Caki2 (cell line): ENCODE data around the gene GABBR1. TPM values are rescaled to one million over a fixed set of nuclear protein-coding genes. Genes with fewer than 3 reads are reported as not detected.

Source experiments
- DNase-seq: peaks from one replicate; pipeline ENCODE4 v3.0.0-alpha.2; 2015; ENCODE audit warnings: low read depth
- in situ Hi-C: cut with HindIII; loops from 2 replicates; pipeline ENCODE4 v1.10.0; 2016; ENCODE audit warnings: low sequenced_read_pairs, low pct_unique_long_range_greater_than_20kb, mixed read lengths
- total RNA-seq: library from RNA; depleted of rRNA; stranded (reverse); fragments of >200 nt; shearing (Covaris generic); gene quantifications from 2 replicates; pipeline ENCODE4 v1.2.3, GENCODE V29; 2014; ENCODE audit warnings: low replicate concordance; rRNA removed

Gene GABBR1
- total RNA-seq, 1 experiment from 2014 or later, result 1.6 TPM

DNA sequence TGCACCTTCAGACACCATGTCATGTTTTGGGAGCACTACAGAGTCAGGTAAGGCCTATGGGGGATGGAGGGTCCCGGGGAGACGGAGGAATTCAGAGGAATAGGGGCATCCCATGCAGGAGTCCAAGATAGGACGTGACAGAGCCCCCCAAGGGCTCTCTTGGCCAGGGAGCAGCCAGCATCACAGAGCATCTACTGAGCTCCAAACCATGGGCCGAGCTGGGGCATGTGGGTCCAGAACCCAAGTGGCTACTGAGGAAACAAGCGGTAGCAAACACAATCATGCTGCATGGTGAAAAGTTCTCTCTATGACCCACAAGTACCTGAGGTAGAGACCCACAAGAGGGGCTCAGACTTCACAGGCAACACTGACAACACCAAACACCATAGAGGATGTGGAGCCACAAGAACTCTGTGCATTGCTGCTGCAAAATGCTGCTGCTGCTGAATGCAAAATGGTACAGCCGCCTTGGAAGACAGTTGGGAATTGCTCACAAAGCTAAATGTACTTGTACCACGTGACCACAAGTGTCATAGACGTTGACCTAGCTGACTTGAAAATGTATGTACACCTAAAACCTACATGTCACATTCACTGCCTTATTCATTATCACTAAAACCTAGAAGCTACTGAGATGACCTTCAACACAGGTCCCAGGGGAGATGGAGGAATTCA is 111.8 kb downstream of the GABBR1 start:
- in situ Hi-C loops, result no loop called here
- no peak for DNase-seq

DNA sequence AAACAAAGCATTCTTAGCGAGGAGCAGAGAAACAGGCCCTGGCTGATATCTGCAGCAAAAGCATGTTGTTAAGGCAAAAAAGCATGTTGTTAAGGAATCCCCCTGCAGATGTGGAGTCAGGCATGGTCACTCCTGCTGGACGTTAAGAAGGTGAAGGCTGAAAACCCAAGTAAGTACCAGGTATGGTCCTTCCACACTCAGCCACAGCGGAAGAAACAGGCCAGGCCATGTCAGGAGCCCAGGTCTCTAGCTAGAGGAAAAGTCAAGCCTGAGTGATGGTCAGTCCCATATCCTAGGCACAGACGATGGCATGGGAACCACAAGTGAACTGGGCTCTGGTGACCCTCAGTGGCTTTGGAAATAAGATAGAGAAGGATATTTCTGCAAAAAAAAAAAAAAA is 112.8 kb downstream of the GABBR1 start:
- in situ Hi-C loops, result no loop called here
- DNase-seq, result no peak

DNA sequence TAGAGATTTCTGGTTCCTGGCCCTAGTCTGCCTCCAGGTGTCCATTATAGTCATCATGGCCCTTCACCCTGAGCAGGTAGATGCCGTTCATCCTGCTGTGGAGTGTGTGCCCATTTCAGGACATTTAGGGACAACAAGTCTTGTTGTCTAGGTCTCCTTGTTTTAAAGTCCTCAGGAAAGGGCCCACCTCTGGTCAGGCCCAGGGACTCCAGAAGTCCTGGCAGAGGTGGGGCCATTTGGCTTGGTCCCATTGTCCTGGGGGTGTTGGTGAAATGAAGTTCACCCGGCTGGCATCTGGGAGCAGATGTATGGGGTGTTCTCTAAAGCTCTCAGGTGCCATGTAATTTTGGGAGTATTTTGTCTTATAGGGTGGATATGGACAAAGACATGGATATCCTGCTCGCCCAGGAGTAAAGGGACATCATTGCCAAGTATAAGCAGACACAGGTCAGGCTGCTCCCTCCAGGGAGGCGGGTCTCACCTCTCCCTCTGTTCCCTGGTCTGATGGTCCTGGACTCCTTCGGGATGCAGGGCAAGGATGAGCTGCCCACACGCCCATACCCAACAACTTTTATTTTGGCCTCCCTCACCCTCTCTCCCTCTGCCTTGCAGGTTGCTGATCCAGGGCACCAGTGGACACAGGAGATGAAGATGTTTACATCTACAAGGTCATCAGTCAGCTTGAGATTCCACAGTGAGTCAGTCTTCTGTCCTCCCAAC is 113.5 kb downstream of the GABBR1 start:
- no peak for DNase-seq
- in situ Hi-C loops, result no loop called here

DNA sequence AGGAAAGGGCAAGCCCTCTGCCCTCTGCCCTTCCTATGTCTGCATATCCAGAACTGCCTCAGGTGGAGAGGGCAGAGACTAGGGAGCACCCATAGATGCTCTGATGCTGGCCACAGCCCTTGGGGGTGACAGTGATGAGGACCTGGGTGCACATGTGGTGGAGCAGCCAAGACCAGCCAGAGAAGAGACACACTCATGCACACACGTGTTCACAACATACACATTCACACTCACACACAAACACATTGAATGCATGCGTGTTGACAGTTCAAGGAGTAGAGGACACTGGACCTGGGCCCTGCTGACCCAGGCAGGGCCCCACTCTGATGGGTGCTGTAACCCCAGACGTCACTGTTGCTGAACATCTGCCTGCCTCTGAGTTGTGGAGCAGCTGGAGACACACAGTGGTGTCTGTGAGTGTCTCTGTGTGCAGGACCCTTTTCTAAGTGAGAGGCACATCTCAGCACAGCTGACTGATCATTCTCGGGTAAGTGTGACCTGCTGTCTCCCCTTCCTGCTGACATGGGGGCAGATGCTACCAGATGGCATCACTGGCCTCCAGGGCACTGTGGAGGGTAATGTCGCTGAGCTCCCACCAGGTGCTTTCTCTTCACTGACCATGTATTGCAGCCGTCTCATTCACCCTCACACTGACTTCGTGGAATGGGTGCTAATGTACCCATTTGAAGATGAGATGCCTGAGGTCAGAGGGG is 115.1 kb downstream of the GABBR1 start:
- in situ Hi-C loops, result no loop called here
- DNase-seq, result no peak

DNA sequence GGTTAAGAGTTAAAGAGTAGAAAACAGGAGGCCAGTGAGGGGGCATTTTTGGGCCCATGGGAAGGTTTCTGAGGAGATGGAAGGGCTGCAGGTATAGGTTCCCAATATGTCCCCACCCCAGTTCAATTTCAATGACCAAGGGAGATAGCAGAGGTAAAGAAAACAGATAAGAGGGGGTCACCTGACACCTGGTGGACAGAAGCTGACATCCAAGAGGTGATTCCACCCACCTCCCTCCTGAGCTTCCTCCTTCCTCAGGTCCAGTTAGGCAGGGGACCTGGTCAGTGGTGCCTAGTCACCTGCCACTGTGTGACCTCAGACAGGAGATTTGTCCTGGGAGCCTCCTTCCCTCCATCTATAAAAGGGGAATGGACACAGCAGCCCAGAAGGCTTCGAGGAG is 115.7 kb downstream of the GABBR1 start:
- in situ Hi-C loops, result no loop called here
- DNase-seq, result no peak

DNA sequence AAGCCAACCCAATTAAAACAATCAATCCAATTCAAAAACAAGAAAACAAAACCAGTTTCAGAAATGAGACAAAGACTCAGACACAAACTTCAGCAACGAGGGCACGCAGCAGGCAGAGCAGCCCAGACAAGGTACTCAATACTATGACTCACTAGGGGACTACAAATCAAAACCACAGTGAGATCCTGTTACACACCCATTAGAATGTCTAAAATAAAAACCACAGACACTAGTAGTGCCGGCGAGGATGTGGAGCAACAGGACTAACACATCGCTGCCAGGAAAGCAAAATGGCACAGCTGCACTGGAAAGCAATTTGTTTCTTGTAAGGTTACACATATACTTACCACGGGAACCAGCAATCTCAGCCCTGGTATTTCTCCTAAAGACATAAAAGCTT is 116.9 kb downstream of the GABBR1 start:
- in situ Hi-C loops, result no loop called here
- peak; percentile 14 for DNase-seq

DNA sequence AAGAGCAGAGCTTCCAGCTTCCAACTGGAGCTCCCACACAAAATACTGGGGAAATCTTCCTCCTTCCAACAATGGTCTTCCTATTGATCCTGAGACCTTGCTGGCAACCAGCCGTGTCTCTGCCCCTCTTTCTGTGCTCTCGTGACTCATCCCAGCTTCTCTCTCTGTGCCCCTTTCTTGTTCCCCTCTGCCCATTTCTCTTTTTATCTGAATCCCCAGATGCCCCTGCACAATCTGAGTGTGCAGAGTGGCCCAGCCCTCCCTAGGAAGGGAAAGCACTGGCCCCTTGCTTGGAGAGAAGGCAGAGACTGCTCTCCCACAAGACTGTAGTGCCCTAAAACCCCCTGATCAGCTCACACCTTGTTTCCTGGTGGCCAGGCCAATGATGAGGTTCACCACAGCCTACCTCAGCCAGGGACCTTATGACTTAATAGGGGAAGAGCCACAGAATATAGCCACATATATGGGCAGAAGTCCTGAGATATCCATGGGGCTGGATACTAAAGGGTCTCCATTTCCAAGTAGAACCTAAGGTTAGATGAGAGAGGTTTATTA is 122.2 kb downstream of the GABBR1 start:
- in situ Hi-C loops, result no loop called here
- DNase-seq, result no peak

DNA sequence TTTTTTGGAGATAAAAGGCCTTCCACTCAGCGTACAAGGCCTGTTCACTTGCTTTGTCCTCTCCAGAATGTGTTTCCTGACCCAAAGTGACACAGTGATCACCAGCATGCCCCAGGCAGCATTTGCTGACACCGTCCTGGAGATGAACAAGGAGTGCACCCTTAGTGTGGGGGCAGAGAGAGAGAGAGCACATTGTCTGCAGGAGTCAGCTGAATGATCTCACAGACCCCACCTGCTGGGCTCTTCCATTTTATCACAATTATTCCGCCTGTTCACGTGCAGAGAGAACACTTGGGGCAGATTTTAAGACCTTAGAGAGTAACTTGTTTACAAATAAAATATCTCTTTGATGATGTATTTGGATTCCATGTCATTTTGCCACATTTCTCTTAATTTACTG is 122.8 kb downstream of the GABBR1 start:
- DNase-seq, result no peak
- in situ Hi-C loops, result no loop called here

Other genes with a start within 250 kb of the GABBR1 start
- gene OR12D2, start 237.6 kb downstream of the GABBR1 start, total RNA-seq, result not detected in 2 replicates
- gene OR12D1, start 218.3 kb downstream of the GABBR1 start, total RNA-seq, result not detected in 2 replicates
- gene OR10C1, start 193.9 kb downstream of the GABBR1 start, total RNA-seq, result not detected in 2 replicates
- gene OR11A1, start 176.1 kb downstream of the GABBR1 start, total RNA-seq, result not detected in 2 replicates
- not detected in 2 replicates for gene OR2H1, start 176.0 kb downstream of the GABBR1 start, total RNA-seq
- gene MAS1L, start 145.2 kb downstream of the GABBR1 start, total RNA-seq, result not detected in 2 replicates
- 5.1 and 6.2 TPM in 2 replicates for gene UBD, start 73.5 kb downstream of the GABBR1 start, total RNA-seq
- not detected in 2 replicates for gene OR2H2, start 48.1 kb downstream of the GABBR1 start, total RNA-seq
- gene MOG, start 23.9 kb upstream of the GABBR1 start, total RNA-seq, result not detected in 2 replicates
- not detected in 2 replicates for gene ZFP57, start 48.0 kb upstream of the GABBR1 start, total RNA-seq
- 50.6 and 59.2 TPM in 2 replicates for gene HLA-F, start 90.3 kb upstream of the GABBR1 start, total RNA-seq
- gene HLA-G, start 194.6 kb upstream of the GABBR1 start, total RNA-seq, result not detected in 2 replicates